ENCODE results near the gene MACO1.

GRCh38 chr1:25392841-25393240 lies 37.9 kb upstream of the MACO1 start:
- no peak for TF ChIP-seq CTCF (optimal IDR thresholded peaks at IDR 0.05 in 1 of 3, IDR thresholded peaks at IDR 0.05 in 1 of 3, conservative IDR thresholded peaks at IDR 0.05 in 1 of 3; ENCODE audit: extremely low read depth in 1 of 3, insufficient read depth in 2 of 3, low read length in 3 of 3)
- no peak for TF ChIP-seq EZH2 (IDR thresholded peaks at IDR 0.05; ENCODE audit: low read length)
